Measurements from ENCODE around the gene TMTC4. TPM values are rescaled to one million over a fixed set of nuclear protein-coding genes. Genes with fewer than 3 reads are reported as not detected.
A peak's percentile ranks its signal among the peaks of the same experiment; 100 is the strongest.

The TMTC4 gene
- total RNA-seq, 4 donors from 2014 or later = 5.9 to 36.1 (median 14.5) TPM

GRCh38 chr13:100673376-100673712 is 1.3 kb downstream of the TMTC4 start:
- Histone ChIP-seq H3K4me1 (no peaks in the 10 kb centered on the region), H3K9me3 (no peaks in the 10 kb centered on the region), H3K36me3 (no peaks in the 10 kb centered on the region), H3K27me3 (no peaks in the 10 kb centered on the region), H3K4me3 (peak overlapping the region; percentile 60 to 88), H3K27ac (peak overlapping the region; percentile 84 to 86)
- no peak for DNase-seq
- intact Hi-C loops (cut with DNase I; ENCODE audit: low total_unique reads) = no loop called here
- TF ChIP-seq CTCF (IDR thresholded peaks at IDR 0.05) (no peak), POLR2A (IDR thresholded peaks at IDR 0.05) (no peak)

GRCh38 chr13:100671389-100672182 is 3.0 kb downstream of the TMTC4 start:
- Histone ChIP-seq H3K36me3 (no peaks in the 10 kb centered on the region), H3K4me1 (no peaks in the 10 kb centered on the region), H3K9me3 (no peaks in the 10 kb centered on the region), H3K27ac (no peak overlapping the region), H3K27me3 (no peaks in the 10 kb centered on the region), H3K4me3 (no peak overlapping the region)
- DNase-seq = no peak
- TF ChIP-seq CTCF (IDR thresholded peaks at IDR 0.05) = no peak
- no peak for TF ChIP-seq POLR2A (IDR thresholded peaks at IDR 0.05)
- intact Hi-C loops (cut with DNase I; ENCODE audit: low total_unique reads) = no loop called here

- DNase-seq = no peak
- H3K27ac ChIP-seq = no peak overlapping the region
- no peak for TF ChIP-seq CTCF (IDR thresholded peaks at IDR 0.05)
- no peak for TF ChIP-seq POLR2A (IDR thresholded peaks at IDR 0.05)
- intact Hi-C loops (cut with DNase I; ENCODE audit: low total_unique reads) = no loop called here
- H3K36me3 ChIP-seq = no peaks in the 10 kb centered on the region
- no peaks in the 10 kb centered on the region for H3K9me3 ChIP-seq
- H3K4me1 ChIP-seq = no peaks in the 10 kb centered on the region
- no peak overlapping the region for H3K4me3 ChIP-seq
- no peaks in the 10 kb centered on the region for H3K27me3 ChIP-seq
These were observed 6.2 kb downstream of the TMTC4 start for GRCh38 chr13:100668408-100668807.

DNA sequence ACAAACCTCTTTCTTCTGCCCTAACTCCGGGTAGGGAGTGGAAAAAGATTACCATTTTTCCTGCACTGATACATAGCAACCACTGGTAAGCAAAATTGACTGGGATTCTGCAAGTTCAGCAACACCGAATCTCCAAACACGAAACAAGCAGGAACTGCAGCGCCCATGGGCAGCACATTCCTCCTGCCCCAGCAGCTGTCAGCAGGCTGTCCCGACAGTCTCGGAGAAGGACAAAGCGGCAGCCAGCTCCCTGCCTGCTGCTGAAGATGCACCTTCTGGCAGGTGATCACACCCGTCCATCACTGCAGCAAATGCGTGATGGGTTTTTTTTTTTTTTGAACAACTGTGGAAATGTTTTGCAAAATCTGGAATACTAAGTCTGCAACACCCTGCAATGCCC is 6.7 kb downstream of the TMTC4 start:
- Histone ChIP-seq H3K36me3 (no peaks in the 10 kb centered on the region), H3K9me3 (no peaks in the 10 kb centered on the region), H3K4me1 (no peaks in the 10 kb centered on the region), H3K27ac (no peak overlapping the region), H3K27me3 (no peaks in the 10 kb centered on the region), H3K4me3 (no peak overlapping the region)
- DNase-seq = no peak
- intact Hi-C loops (cut with DNase I; ENCODE audit: low total_unique reads) = no loop called here
- TF ChIP-seq POLR2A (IDR thresholded peaks at IDR 0.05) = no peak

GRCh38 chr13:100666124-100666523 is 8.5 kb downstream of the TMTC4 start:
- intact Hi-C loops (cut with DNase I; ENCODE audit: low total_unique reads) = no loop called here
- no peaks in the 10 kb centered on the region for H3K9me3 ChIP-seq
- no peak overlapping the region for H3K4me3 ChIP-seq
- no peaks in the 10 kb centered on the region for H3K4me1 ChIP-seq
- H3K27ac ChIP-seq = no peak overlapping the region
- TF ChIP-seq POLR2A (IDR thresholded peaks at IDR 0.05) (no peak), CTCF (IDR thresholded peaks at IDR 0.05) (no peak)
- H3K36me3 ChIP-seq = no peaks in the 10 kb centered on the region
- no peaks in the 10 kb centered on the region for H3K27me3 ChIP-seq
- no peak for DNase-seq
